Neural progenitor cell (in vitro differentiated cells): ENCODE results near the gene CRYBG3. TPM values are rescaled to one million over a fixed set of nuclear protein-coding genes. Genes with fewer than 3 reads are reported as not detected.

Experiments used
- DNase-seq: peaks from one replicate; pipeline ENCODE4 v3.0.0-alpha.2; 2016; ENCODE audit warnings: low spot score
- H2AFZ ChIP-seq: fragments of 200-600 bp; sonication (generic); replicated peaks from 2 replicates; pipeline ENCODE4 v1.6.1; 2016; ENCODE audit warnings: antibody characterized with exemption
- H3F3A ChIP-seq: fragments of 200-600 bp; sonication (generic); 2 replicates; pipeline ENCODE4 v1.6.1; 2016; ENCODE audit warnings: antibody characterized with exemption, low read depth
- H3K27ac ChIP-seq: fragments of 200-600 bp; sonication (generic); 2 replicates; pipeline ENCODE4 v1.5.1; 2016; ENCODE audit warnings: mild to moderate bottlenecking
- H3K27me3 ChIP-seq: fragments of 200-600 bp; sonication (generic); 2 replicates; pipeline ENCODE4 v1.6.1; 2016; ENCODE audit warnings: mild to moderate bottlenecking, moderate library complexity
- H3K36me3 ChIP-seq: fragments of 200-600 bp; sonication (generic); 2 replicates; pipeline ENCODE4 v1.5.1; 2016
- H3K4me1 ChIP-seq: fragments of 200-600 bp; sonication (generic); 2 replicates; pipeline ENCODE4 v1.6.1; 2016; ENCODE audit warnings: mixed run types
- H3K4me2 ChIP-seq: fragments of 200-600 bp; sonication (generic); 2 replicates; pipeline ENCODE4 v1.6.1; 2016
- H3K4me3 ChIP-seq: fragments of 200-600 bp; sonication (generic); 2 replicates; pipeline ENCODE4 v1.5.1; 2016
- H3K79me2 ChIP-seq: fragments of 200-600 bp; sonication (generic); 2 replicates; pipeline ENCODE4 v1.6.1; 2016; ENCODE audit warnings: low read depth
- H3K9ac ChIP-seq: fragments of 200-600 bp; sonication (generic); 2 replicates; pipeline ENCODE4 v1.6.1; 2016
- H3K9me3 ChIP-seq: fragments of 200-600 bp; sonication (generic); 2 replicates; pipeline ENCODE4 v1.5.1; 2016; ENCODE audit warnings: low read depth
- H4K20me1 ChIP-seq: fragments of 200-600 bp; sonication (generic); 2 replicates; pipeline ENCODE4 v1.6.1; 2016; ENCODE audit warnings: low read depth
- H3K27ac Mint-ChIP-seq: 3 replicates; pipeline ENCODE4 v1.8.0; 2021; ENCODE audit warnings: mixed read lengths
- H3K27me3 Mint-ChIP-seq: 2 replicates; pipeline ENCODE4 v1.8.0; 2022; ENCODE audit warnings: low read depth, mild to moderate bottlenecking, inconsistent platforms, moderate library complexity, mixed read lengths; ENCODE audit not compliant: insufficient read depth
- H3K36me3 Mint-ChIP-seq: 3 replicates; pipeline ENCODE4 v1.8.0; 2021; ENCODE audit warnings: mixed read lengths
- H3K4me1 Mint-ChIP-seq: 3 replicates; pipeline ENCODE4 v1.8.0; 2021; ENCODE audit warnings: mixed read lengths
- H3K4me3 Mint-ChIP-seq: 3 replicates; pipeline ENCODE4 v1.8.0; 2021; ENCODE audit warnings: mild to moderate bottlenecking, moderate library complexity, mixed read lengths
- H3K9me3 Mint-ChIP-seq: 3 replicates; pipeline ENCODE4 v1.8.0; 2020; ENCODE audit warnings: mixed read lengths
- CTCF ChIP-seq: fragments of 200-600 bp; sonication (generic); IDR thresholded peaks from 2 replicates; pipeline ENCODE4 v1.5.1; 2017; ENCODE audit warnings: antibody characterized with exemption, mild to moderate bottlenecking
- EZH2 ChIP-seq: fragments of 200-600 bp; sonication (generic); IDR thresholded peaks from 2 replicates; pipeline ENCODE4 v1.6.1; 2017; ENCODE audit warnings: antibody characterized with exemption, mild to moderate bottlenecking, moderate library complexity
- EZH2phosphoT487 ChIP-seq: fragments of 200-600 bp; sonication (generic); IDR thresholded peaks from 2 replicates; pipeline ENCODE4 v1.6.1; 2017; ENCODE audit warnings: antibody characterized with exemption
- total RNA-seq: library from RNA; depleted of rRNA; stranded (reverse); fragments of >200 nt; gene quantifications from 2 replicates; pipeline ENCODE4 v1.2.3, GENCODE V29; 2015; ENCODE audit warnings: low replicate concordance

Gene CRYBG3
- total RNA-seq, 1 donor from 2014 or later, result 12.3 TPM

- no peaks in the 10 kb centered on the region for H3F3A ChIP-seq
- H3K79me2 ChIP-seq, result no peaks in the 10 kb centered on the region
- no peak overlapping the region for H3K4me3 ChIP-seq
- Mint-ChIP-seq H3K4me1 (no peaks in the 10 kb centered on the region), H3K4me3 (no peak overlapping the region), H3K27me3 (no peaks in the 10 kb centered on the region), H3K36me3 (peaks cover 8% of the 10 kb centered on the region), H3K27ac (no peak overlapping the region), H3K9me3 (no peaks in the 10 kb centered on the region)
- no peak overlapping the region for H2AFZ ChIP-seq
- no peak overlapping the region for H3K9ac ChIP-seq
- DNase-seq, result no peak
- H3K27ac ChIP-seq, result no peak overlapping the region
- H4K20me1 ChIP-seq, result no peaks in the 10 kb centered on the region
- peaks cover 4% of the 10 kb centered on the region for H3K4me1 ChIP-seq
- TF ChIP-seq CTCF (no peak), EZH2phosphoT487 (no peak), EZH2 (no peak)
- H3K9me3 ChIP-seq, result no peaks in the 10 kb centered on the region
- H3K36me3 ChIP-seq, result no peaks in the 10 kb centered on the region
- no peaks in the 10 kb centered on the region for H3K27me3 ChIP-seq
- no peak overlapping the region for H3K4me2 ChIP-seq
Measured at GRCh38 chr3:97934980-97935695, 113.3 kb downstream of the CRYBG3 start.

GRCh38 chr3:97935842-97936241 is 114.0 kb downstream of the CRYBG3 start:
- no peaks in the 10 kb centered on the region for H3K79me2 ChIP-seq
- H3K27me3 Mint-ChIP-seq, result no peaks in the 10 kb centered on the region
- no peaks in the 10 kb centered on the region for H3K9me3 Mint-ChIP-seq
- H3K27ac ChIP-seq, result no peak overlapping the region
- H3K36me3 ChIP-seq, result no peaks in the 10 kb centered on the region
- H3K4me2 ChIP-seq, result no peak overlapping the region
- H2AFZ ChIP-seq, result no peak overlapping the region
- no peaks in the 10 kb centered on the region for H3F3A ChIP-seq
- no peak overlapping the region for H3K27ac Mint-ChIP-seq
- no peaks in the 10 kb centered on the region for H3K9me3 ChIP-seq
- peaks cover 9% of the 10 kb centered on the region for H3K4me1 ChIP-seq
- no peak for DNase-seq
- no peaks in the 10 kb centered on the region for H4K20me1 ChIP-seq
- H3K4me1 Mint-ChIP-seq, result peaks cover 3% of the 10 kb centered on the region
- H3K4me3 ChIP-seq, result no peak overlapping the region
- H3K36me3 Mint-ChIP-seq, result peaks cover 6% of the 10 kb centered on the region
- H3K9ac ChIP-seq, result no peak overlapping the region
- H3K27me3 ChIP-seq, result no peaks in the 10 kb centered on the region
- no peak for TF ChIP-seq CTCF
- no peak for TF ChIP-seq EZH2phosphoT487
- no peak overlapping the region for H3K4me3 Mint-ChIP-seq

- Histone ChIP-seq H2AFZ (no peak overlapping the region), H3K79me2 (no peaks in the 10 kb centered on the region), H3K9ac (no peak overlapping the region), H3F3A (no peaks in the 10 kb centered on the region), H3K4me1 (peaks cover 9% of the 10 kb centered on the region), H3K4me2 (no peak overlapping the region), H3K36me3 (no peaks in the 10 kb centered on the region), H3K4me3 (no peak overlapping the region), H4K20me1 (no peaks in the 10 kb centered on the region), H3K27ac (no peak overlapping the region), H3K9me3 (no peaks in the 10 kb centered on the region), H3K27me3 (no peaks in the 10 kb centered on the region)
- Mint-ChIP-seq H3K27me3 (no peaks in the 10 kb centered on the region), H3K27ac (no peak overlapping the region), H3K4me1 (peaks cover 4% of the 10 kb centered on the region), H3K4me3 (no peak overlapping the region), H3K36me3 (peaks cover 1% of the 10 kb centered on the region), H3K9me3 (no peaks in the 10 kb centered on the region)
- no peak for DNase-seq
- TF ChIP-seq EZH2 (no peak), EZH2phosphoT487 (no peak), CTCF (no peak)
Measured at GRCh38 chr3:97937205-97937604, 115.4 kb downstream of the CRYBG3 start.
